ENCODE results near the gene AGAP1. TPM values are rescaled to one million over a fixed set of nuclear protein-coding genes. Genes with fewer than 3 reads are reported as not detected.
A peak's percentile ranks its signal among the peaks of the same experiment; 100 is the strongest.

The AGAP1 gene
- total and polyA plus RNA-seq, 7 donors: 10.8 to 42.7 (median 18.6) TPM

- no peak for TF ChIP-seq EP300 (IDR thresholded peaks at IDR 0.05)
- no peak for TF ChIP-seq CTCF (IDR thresholded peaks at IDR 0.05)
- no peak for TF ChIP-seq POLR2AphosphoS5 (IDR thresholded peaks at IDR 0.05)
- TF ChIP-seq POLR2A (IDR thresholded peaks at IDR 0.05): no peak
- DNase-seq: no peak
- WGBS, 2 donors: 84 to 89% methylated on average over 7 of the region's 7 CpGs
- no peaks in the 10 kb centered on the region for H3K36me3 ChIP-seq
- H3K4me3 ChIP-seq: no peak overlapping the region
- H3K4me1 ChIP-seq: peaks cover 0 to 16% (median 10%) of the 10 kb centered on the region in 4 donors
- intact Hi-C loops (cut with DNase I): no loop called here
- H3K9me3 ChIP-seq: no peaks in the 10 kb centered on the region
- H3K27me3 ChIP-seq: no peaks in the 10 kb centered on the region
- peak overlapping the region in 1 of 4 donors; percentile 30 for H3K27ac ChIP-seq
Measured at GRCh38 chr2:235618039-235618438, 124.2 kb downstream of the AGAP1 start.

GRCh38 chr2:235619544-235619943 lies 125.7 kb downstream of the AGAP1 start:
- no peak for DNase-seq
- TF ChIP-seq POLR2AphosphoS5 (IDR thresholded peaks at IDR 0.05) (no peak), CTCF (IDR thresholded peaks at IDR 0.05) (no peak), EP300 (IDR thresholded peaks at IDR 0.05) (no peak), POLR2A (IDR thresholded peaks at IDR 0.05) (no peak)
- intact Hi-C loops (cut with DNase I): no loop called here
- no peak overlapping the region for H3K4me3 ChIP-seq
- no peak overlapping the region for H3K27ac ChIP-seq
- H3K27me3 ChIP-seq: no peaks in the 10 kb centered on the region
- H3K36me3 ChIP-seq: no peaks in the 10 kb centered on the region
- peaks cover 0 to 18% (median 9%) of the 10 kb centered on the region in 4 donors for H3K4me1 ChIP-seq
- 86 to 96% methylated on average over 6 of the region's 6 CpGs for WGBS, 2 donors
- no peaks in the 10 kb centered on the region for H3K9me3 ChIP-seq

GRCh38 chr2:235621736-235622135 lies 127.9 kb downstream of the AGAP1 start:
- Histone ChIP-seq H3K4me3 (no peak overlapping the region), H3K36me3 (no peaks in the 10 kb centered on the region), H3K9me3 (no peaks in the 10 kb centered on the region), H3K27me3 (no peaks in the 10 kb centered on the region), H3K4me1 (peaks cover 0 to 6% (median 0%) of the 10 kb centered on the region in 4 donors), H3K27ac (no peak overlapping the region)
- intact Hi-C loops (cut with DNase I): no loop called here
- DNase-seq: no peak
- WGBS, 2 donors: 84 to 90% methylated on average over 7 of the region's 7 CpGs
- no peak for TF ChIP-seq EP300 (IDR thresholded peaks at IDR 0.05)
- no peak for TF ChIP-seq POLR2AphosphoS5 (IDR thresholded peaks at IDR 0.05)
- no peak for TF ChIP-seq POLR2A (IDR thresholded peaks at IDR 0.05)
- TF ChIP-seq CTCF (IDR thresholded peaks at IDR 0.05): no peak

- Histone ChIP-seq H3K27me3 (no peaks in the 10 kb centered on the region), H3K27ac (no peak overlapping the region), H3K4me1 (peaks cover 0 to 6% (median 2%) of the 10 kb centered on the region in 4 donors), H3K9me3 (no peaks in the 10 kb centered on the region), H3K4me3 (no peak overlapping the region), H3K36me3 (no peaks in the 10 kb centered on the region)
- no peak for DNase-seq
- WGBS, 2 donors: 80 to 88% methylated on average over 9 of the region's 9 CpGs
- no peak for TF ChIP-seq POLR2AphosphoS5 (IDR thresholded peaks at IDR 0.05)
- TF ChIP-seq POLR2A (IDR thresholded peaks at IDR 0.05): no peak
- TF ChIP-seq EP300 (IDR thresholded peaks at IDR 0.05): no peak
- no peak for TF ChIP-seq CTCF (IDR thresholded peaks at IDR 0.05)
- intact Hi-C loops (cut with DNase I): no loop called here
Measured at GRCh38 chr2:235623111-235623510, 129.3 kb downstream of the AGAP1 start.

GRCh38 chr2:235623752-235624151 lies 129.9 kb downstream of the AGAP1 start:
- 91 to 95% methylated on average over 2 of the region's 2 CpGs for WGBS, 2 donors
- H3K36me3 ChIP-seq: no peaks in the 10 kb centered on the region
- peaks cover 0 to 7% (median 3%) of the 10 kb centered on the region in 4 donors for H3K4me1 ChIP-seq
- H3K27ac ChIP-seq: no peak overlapping the region
- intact Hi-C loops (cut with DNase I): no loop called here
- no peaks in the 10 kb centered on the region for H3K27me3 ChIP-seq
- H3K4me3 ChIP-seq: no peak overlapping the region
- TF ChIP-seq POLR2A (IDR thresholded peaks at IDR 0.05) (no peak), CTCF (IDR thresholded peaks at IDR 0.05) (no peak), POLR2AphosphoS5 (IDR thresholded peaks at IDR 0.05) (no peak), EP300 (IDR thresholded peaks at IDR 0.05) (no peak)
- no peaks in the 10 kb centered on the region for H3K9me3 ChIP-seq
- no peak for DNase-seq

All from sigmoid colon (tissue), 7 donors.